ENCODE data around the gene AMT.

The AMT gene

GRCh38 chr3:49445391-49445790, 23.1 kb upstream of the AMT start:
- TF ChIP-seq POLR2AphosphoS5 (IDR thresholded peaks at IDR 0.05; ENCODE audit: borderline replicate concordance, low read depth, low read length), result no peak
- Histone ChIP-seq H3K27ac (no peak overlapping the region), H3K4me3 (no peak overlapping the region), H3K9ac (ENCODE audit: insufficient read length) (no peak overlapping the region), H3K36me3 (ENCODE audit: insufficient read depth, low read length) (no peaks in the 10 kb centered on the region), H3K9me3 (ENCODE audit: low read depth, low read length) (no peaks in the 10 kb centered on the region)
- no peak for DNase-seq (ENCODE audit: low read depth, low spot score)

DNA sequence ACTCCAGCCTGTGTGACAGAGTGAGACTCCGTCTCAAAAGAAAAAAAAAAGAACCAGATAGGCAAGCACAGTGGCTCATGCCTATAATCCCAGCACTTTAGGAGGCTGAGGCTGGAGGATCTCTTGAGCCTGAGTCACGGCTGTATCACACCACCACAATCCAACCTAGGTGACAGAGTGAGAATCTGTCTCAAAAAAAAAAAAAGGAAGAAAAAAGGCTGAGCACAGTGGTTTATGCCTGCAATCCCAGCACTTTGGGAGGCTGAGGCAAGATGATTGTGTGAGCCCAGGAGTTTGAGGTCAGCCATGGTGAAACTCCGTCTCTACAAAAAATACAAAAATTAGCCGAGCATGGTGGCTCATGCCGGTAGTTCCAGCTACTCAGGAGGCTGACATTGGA, 12.5 kb upstream of the AMT start:
- Histone ChIP-seq H3K9me3 (ENCODE audit: low read depth, low read length) (no peaks in the 10 kb centered on the region), H3K9ac (ENCODE audit: insufficient read length) (no peak overlapping the region), H3K36me3 (ENCODE audit: insufficient read depth, low read length) (no peaks in the 10 kb centered on the region), H3K27ac (no peak overlapping the region), H3K4me3 (no peak overlapping the region)
- no peak for DNase-seq (ENCODE audit: low read depth, low spot score)
- no peak for TF ChIP-seq EZH2 (IDR thresholded peaks at IDR 0.05)
- no peak for TF ChIP-seq POLR2AphosphoS5 (IDR thresholded peaks at IDR 0.05; ENCODE audit: borderline replicate concordance, low read depth, low read length)
- TF ChIP-seq FOXP2 (optimal IDR thresholded peaks at IDR 0.05; ENCODE audit: control extremely low read depth, extremely low read length, insufficient read depth), result no peak

- no peak overlapping the region for H3K27ac ChIP-seq
- H3K4me3 ChIP-seq, result peak overlapping the region; percentile 81
- TF ChIP-seq EZH2 (IDR thresholded peaks at IDR 0.05), result no peak
- no peak for TF ChIP-seq FOXP2 (optimal IDR thresholded peaks at IDR 0.05; ENCODE audit: control extremely low read depth, extremely low read length, insufficient read depth)
- TF ChIP-seq POLR2AphosphoS5 (IDR thresholded peaks at IDR 0.05; ENCODE audit: borderline replicate concordance, low read depth, low read length), result no peak
- no peak for DNase-seq (ENCODE audit: low read depth, low spot score)
- no peaks in the 10 kb centered on the region for H3K36me3 ChIP-seq (ENCODE audit: insufficient read depth, low read length)
- H3K9ac ChIP-seq (ENCODE audit: insufficient read length), result peak overlapping the region; percentile 77
- no peaks in the 10 kb centered on the region for H3K9me3 ChIP-seq (ENCODE audit: low read depth, low read length)
Measured at GRCh38 chr3:49428752-49429080, 6.4 kb upstream of the AMT start.

DNA sequence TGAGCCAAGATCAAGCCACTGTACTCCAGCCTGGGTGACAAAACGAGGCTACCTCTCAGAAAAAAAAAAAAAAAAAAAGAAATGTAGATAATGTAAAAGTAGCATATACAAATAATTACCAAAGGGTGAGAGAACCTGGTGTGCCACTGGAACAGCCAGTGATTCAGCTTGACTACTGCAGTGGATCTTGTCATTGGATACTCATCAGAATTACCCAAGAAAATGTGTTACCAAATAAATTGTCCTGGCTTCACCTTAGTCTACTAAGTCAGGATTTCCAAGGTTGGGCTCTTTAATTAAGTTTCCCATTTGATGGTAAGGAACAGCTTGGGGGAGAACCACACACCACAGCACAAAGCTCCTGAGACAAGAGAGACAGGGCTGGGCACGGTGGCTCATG, 5.3 kb upstream of the AMT start:
- H3K9me3 ChIP-seq (ENCODE audit: low read depth, low read length), result no peaks in the 10 kb centered on the region
- H3K27ac ChIP-seq, result no peak overlapping the region
- H3K9ac ChIP-seq (ENCODE audit: insufficient read length), result no peak overlapping the region
- no peak overlapping the region for H3K4me3 ChIP-seq
- H3K36me3 ChIP-seq (ENCODE audit: insufficient read depth, low read length), result no peaks in the 10 kb centered on the region
- TF ChIP-seq POLR2AphosphoS5 (IDR thresholded peaks at IDR 0.05; ENCODE audit: borderline replicate concordance, low read depth, low read length) (no peak), EZH2 (IDR thresholded peaks at IDR 0.05) (no peak), FOXP2 (optimal IDR thresholded peaks at IDR 0.05; ENCODE audit: control extremely low read depth, extremely low read length, insufficient read depth) (no peak)
- DNase-seq (ENCODE audit: low read depth, low spot score), result no peak

DNA sequence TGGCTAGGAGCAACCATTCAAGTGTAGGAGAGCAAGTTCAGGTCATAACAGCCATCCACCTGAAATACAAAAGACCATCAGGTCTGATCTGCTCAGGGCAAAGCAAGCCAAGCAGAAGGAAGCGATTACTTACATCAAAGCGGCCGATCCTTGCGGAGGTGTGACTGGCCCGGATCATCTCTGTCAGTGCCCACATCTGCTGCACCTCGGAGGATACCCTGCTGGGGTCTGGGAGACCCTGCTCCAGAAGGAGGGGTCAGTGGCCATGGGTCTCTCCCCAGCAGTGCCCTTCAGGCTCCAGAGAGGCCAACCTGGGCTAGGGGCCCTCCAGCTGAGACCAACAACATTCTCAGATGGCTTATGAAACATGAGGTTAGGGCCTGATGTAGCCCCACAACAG, 2.5 kb upstream of the AMT start:
- no peak for DNase-seq (ENCODE audit: low read depth, low spot score)
- no peak overlapping the region for H3K27ac ChIP-seq
- no peaks in the 10 kb centered on the region for H3K9me3 ChIP-seq (ENCODE audit: low read depth, low read length)
- no peaks in the 10 kb centered on the region for H3K36me3 ChIP-seq (ENCODE audit: insufficient read depth, low read length)
- no peak for TF ChIP-seq EZH2 (IDR thresholded peaks at IDR 0.05)
- TF ChIP-seq FOXP2 (optimal IDR thresholded peaks at IDR 0.05; ENCODE audit: control extremely low read depth, extremely low read length, insufficient read depth), result no peak
- no peak for TF ChIP-seq POLR2AphosphoS5 (IDR thresholded peaks at IDR 0.05; ENCODE audit: borderline replicate concordance, low read depth, low read length)
- no peak overlapping the region for H3K4me3 ChIP-seq
- no peak overlapping the region for H3K9ac ChIP-seq (ENCODE audit: insufficient read length)

- Histone ChIP-seq H3K9me3 (ENCODE audit: low read depth, low read length) (no peaks in the 10 kb centered on the region), H3K9ac (ENCODE audit: insufficient read length) (no peak overlapping the region), H3K4me3 (no peak overlapping the region), H3K27ac (no peak overlapping the region), H3K36me3 (ENCODE audit: insufficient read depth, low read length) (no peaks in the 10 kb centered on the region)
- DNase-seq (ENCODE audit: low read depth, low spot score), result no peak
- TF ChIP-seq POLR2AphosphoS5 (IDR thresholded peaks at IDR 0.05; ENCODE audit: borderline replicate concordance, low read depth, low read length) (no peak), EZH2 (IDR thresholded peaks at IDR 0.05) (no peak), FOXP2 (optimal IDR thresholded peaks at IDR 0.05; ENCODE audit: control extremely low read depth, extremely low read length, insufficient read depth) (no peak)
Measured at GRCh38 chr3:49421890-49422378, 339 bp downstream of the AMT start.

- Histone ChIP-seq H3K4me3 (no peak overlapping the region), H3K9me3 (ENCODE audit: low read depth, low read length) (no peaks in the 10 kb centered on the region), H3K9ac (ENCODE audit: insufficient read length) (no peak overlapping the region), H3K36me3 (ENCODE audit: insufficient read depth, low read length) (no peaks in the 10 kb centered on the region; the same call in 1 of the 2 replicates), H3K27ac (no peak overlapping the region)
- DNase-seq (ENCODE audit: low read depth, low spot score), result no peak
- no peak for TF ChIP-seq EZH2 (IDR thresholded peaks at IDR 0.05)
- no peak for TF ChIP-seq POLR2AphosphoS5 (IDR thresholded peaks at IDR 0.05; ENCODE audit: borderline replicate concordance, low read depth, low read length)
Measured at GRCh38 chr3:49417516-49418120, 4.7 kb downstream of the AMT start.

DNA sequence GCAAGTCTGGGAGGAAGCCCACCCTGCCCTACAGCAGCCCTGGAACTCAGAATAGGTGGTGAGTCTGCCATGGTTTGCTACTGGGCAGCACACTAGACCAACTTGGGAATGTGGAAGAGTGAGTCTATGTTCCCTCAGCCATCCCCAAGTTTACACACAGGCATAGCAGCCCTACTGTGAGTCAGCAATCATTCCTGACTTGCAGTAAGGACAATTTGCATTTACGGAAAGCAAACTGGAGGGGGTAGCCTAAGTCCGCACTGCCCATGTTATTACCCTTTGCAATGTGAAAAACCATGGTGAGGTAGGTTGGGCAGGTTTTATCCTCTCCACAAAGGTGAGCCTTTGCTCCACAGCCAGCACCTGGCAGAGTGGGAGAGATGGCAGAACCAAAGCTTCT, 5.4 kb downstream of the AMT start:
- Histone ChIP-seq H3K9me3 (ENCODE audit: low read depth, low read length) (no peaks in the 10 kb centered on the region), H3K9ac (ENCODE audit: insufficient read length) (no peak overlapping the region), H3K4me3 (no peak overlapping the region), H3K36me3 (ENCODE audit: insufficient read depth, low read length) (no peaks in the 10 kb centered on the region; the same call in 1 of the 2 replicates), H3K27ac (no peak overlapping the region)
- TF ChIP-seq EZH2 (IDR thresholded peaks at IDR 0.05) (no peak), POLR2AphosphoS5 (IDR thresholded peaks at IDR 0.05; ENCODE audit: borderline replicate concordance, low read depth, low read length) (no peak)
- no peak for DNase-seq (ENCODE audit: low read depth, low spot score)

- no peak for TF ChIP-seq POLR2AphosphoS5 (IDR thresholded peaks at IDR 0.05; ENCODE audit: borderline replicate concordance, low read depth, low read length)
- no peak for TF ChIP-seq EZH2 (IDR thresholded peaks at IDR 0.05)
- TF ChIP-seq FOXP2 (optimal IDR thresholded peaks at IDR 0.05; ENCODE audit: control extremely low read depth, extremely low read length, insufficient read depth), result no peak
- H3K4me3 ChIP-seq, result no peak overlapping the region
- H3K36me3 ChIP-seq (ENCODE audit: insufficient read depth, low read length), result no peaks in the 10 kb centered on the region; the same call in 1 of the 2 replicates
- H3K9me3 ChIP-seq (ENCODE audit: low read depth, low read length), result no peaks in the 10 kb centered on the region
- no peak for DNase-seq (ENCODE audit: low read depth, low spot score)
- H3K9ac ChIP-seq (ENCODE audit: insufficient read length), result no peak overlapping the region
- H3K27ac ChIP-seq, result no peak overlapping the region
Measured at GRCh38 chr3:49415931-49416601, 6.2 kb downstream of the AMT start.

Measured in SK-N-MC (cell line).